Measurements from ENCODE around the gene RPS15A.

DNA sequence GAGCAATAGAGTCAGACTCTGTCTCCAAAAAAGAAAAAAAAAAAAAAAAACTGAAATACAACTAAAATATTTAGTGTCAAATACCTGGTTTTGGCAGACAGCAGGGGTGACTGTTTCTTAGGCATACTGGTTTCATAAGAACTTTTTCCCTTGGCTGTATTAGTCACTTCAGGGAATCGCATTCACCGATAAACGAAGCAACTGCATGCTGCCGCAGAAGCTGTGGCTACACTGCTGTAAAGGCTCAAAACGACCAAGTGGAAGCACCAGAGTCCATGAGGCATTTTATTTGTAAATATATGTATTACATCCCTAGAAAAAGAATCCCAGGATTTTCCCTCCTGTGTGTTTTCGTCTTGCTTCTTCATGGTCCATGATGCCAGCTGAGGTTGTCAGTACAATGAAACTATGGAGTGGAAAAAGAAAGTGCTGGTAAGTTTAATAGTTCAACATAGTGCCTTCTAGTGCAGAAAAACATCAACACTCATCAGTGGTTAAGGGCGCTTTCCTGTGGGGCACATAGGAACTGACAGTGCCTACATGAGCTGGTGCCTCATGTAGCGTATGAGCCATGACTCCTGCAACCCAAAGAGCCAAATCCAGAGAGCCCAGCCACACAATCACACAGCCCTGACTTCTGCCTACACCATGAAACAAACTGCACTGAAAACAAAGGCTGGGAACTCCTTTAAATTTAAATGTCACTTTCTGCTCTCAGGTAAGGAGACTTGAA, 7.3 kb downstream of the RPS15A start:
- TF ChIP-seq, protein P1, sequence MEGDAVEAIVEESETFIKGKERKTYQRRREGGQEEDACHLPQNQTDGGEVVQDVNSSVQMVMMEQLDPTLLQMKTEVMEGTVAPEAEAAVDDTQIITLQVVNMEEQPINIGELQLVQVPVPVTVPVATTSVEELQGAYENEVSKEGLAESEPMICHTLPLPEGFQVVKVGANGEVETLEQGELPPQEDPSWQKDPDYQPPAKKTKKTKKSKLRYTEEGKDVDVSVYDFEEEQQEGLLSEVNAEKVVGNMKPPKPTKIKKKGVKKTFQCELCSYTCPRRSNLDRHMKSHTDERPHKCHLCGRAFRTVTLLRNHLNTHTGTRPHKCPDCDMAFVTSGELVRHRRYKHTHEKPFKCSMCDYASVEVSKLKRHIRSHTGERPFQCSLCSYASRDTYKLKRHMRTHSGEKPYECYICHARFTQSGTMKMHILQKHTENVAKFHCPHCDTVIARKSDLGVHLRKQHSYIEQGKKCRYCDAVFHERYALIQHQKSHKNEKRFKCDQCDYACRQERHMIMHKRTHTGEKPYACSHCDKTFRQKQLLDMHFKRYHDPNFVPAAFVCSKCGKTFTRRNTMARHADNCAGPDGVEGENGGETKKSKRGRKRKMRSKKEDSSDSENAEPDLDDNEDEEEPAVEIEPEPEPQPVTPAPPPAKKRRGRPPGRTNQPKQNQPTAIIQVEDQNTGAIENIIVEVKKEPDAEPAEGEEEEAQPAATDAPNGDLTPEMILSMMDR (IDR thresholded peaks at IDR 0.05), result no peak
- TF ChIP-seq POLR2A (IDR thresholded peaks at IDR 0.05) (no peak), EP300 (IDR thresholded peaks at IDR 0.05) (no peak)

Data from tibial nerve (tissue), 4 donors.